SK-N-SH treated with all-trans-retinoic acid at 6 μM for 48 hours (cell line): ENCODE results near the gene UTP20.

ENCODE experiments used
- ATAC-seq: fragments of 200-7000 bp; cut with Tn5 transposase; 3 replicates; pipeline ENCODE4 v1.9.1; 2020; ENCODE audit warnings: mild to moderate bottlenecking, moderate library complexity
- BACH2 ChIP-seq: fragments of 250-450 bp; sonication (Bioruptor Pico); IDR thresholded peaks from 2 replicates; pipeline ENCODE4 v1.9.0; 2021; ENCODE audit warnings: mild to moderate bottlenecking, borderline replicate concordance
- CSDC2 ChIP-seq: fragments of 250-450 bp; sonication (Bioruptor Pico); IDR thresholded peaks from 2 replicates; pipeline ENCODE4 v1.5.0; 2020; ENCODE audit warnings: mild to moderate bottlenecking, moderate library complexity
- ESRRG ChIP-seq: fragments of 250-450 bp; sonication (Bioruptor Pico); IDR thresholded peaks from 2 replicates; pipeline ENCODE4 v1.6.1; 2021; ENCODE audit warnings: mild to moderate bottlenecking
- GLIS3 ChIP-seq: fragments of 250-450 bp; sonication (Bioruptor Pico); IDR thresholded peaks from 2 replicates; pipeline ENCODE4 v1.5.0; 2020; ENCODE audit warnings: mild to moderate bottlenecking, moderate library complexity
- ISL1 ChIP-seq: fragments of 250-450 bp; sonication (Bioruptor Pico); IDR thresholded peaks from 2 replicates; pipeline ENCODE4 v2.1.2; 2022; ENCODE audit warnings: mild to moderate bottlenecking, moderate library complexity
- OSR1 ChIP-seq: fragments of 250-450 bp; sonication (Bioruptor Pico); IDR thresholded peaks from 2 replicates; pipeline ENCODE4 v1.8.0; 2022; ENCODE audit warnings: moderate library complexity, mild to moderate bottlenecking, inconsistent platforms
- PPARA ChIP-seq: fragments of 250-450 bp; sonication (Bioruptor Pico); IDR thresholded peaks from 2 replicates; pipeline ENCODE4 v1.5.0; 2020; ENCODE audit warnings: mild to moderate bottlenecking, borderline replicate concordance
- RARB ChIP-seq: fragments of 250-450 bp; sonication (Bioruptor Pico); IDR thresholded peaks from 2 replicates; pipeline ENCODE4 v1.8.0; 2021; ENCODE audit warnings: mild to moderate bottlenecking, moderate library complexity
- SNAI2 ChIP-seq: fragments of 250-450 bp; sonication (Bioruptor Pico); IDR thresholded peaks from 2 replicates; pipeline ENCODE4 v1.5.0; 2020; ENCODE audit warnings: mild to moderate bottlenecking, moderate library complexity
- TCF4 ChIP-seq: fragments of 250-450 bp; sonication (Bioruptor Pico); IDR thresholded peaks from 2 replicates; pipeline ENCODE4 v1.8.0; 2021; ENCODE audit warnings: mild to moderate bottlenecking, moderate library complexity, borderline replicate concordance
- TOX ChIP-seq: fragments of 250-450 bp; sonication (Bioruptor Pico); IDR thresholded peaks from 2 replicates; pipeline ENCODE4 v1.8.0; 2021; ENCODE audit warnings: mild to moderate bottlenecking, moderate library complexity, borderline replicate concordance
- ZC3H10 ChIP-seq: fragments of 250-450 bp; sonication (Bioruptor Pico); IDR thresholded peaks from 2 replicates; pipeline ENCODE4 v1.5.1; 2021; ENCODE audit warnings: mild to moderate bottlenecking, moderate library complexity
- ZFP3 ChIP-seq: fragments of 250-450 bp; sonication (Bioruptor Pico); IDR thresholded peaks from 2 replicates; pipeline ENCODE4 v1.5.0; 2020; ENCODE audit warnings: mild to moderate bottlenecking, moderate library complexity
- ZFP30 ChIP-seq: fragments of 450-650 bp; formaldehyde crosslinking; IDR thresholded peaks from 2 replicates; pipeline ENCODE4 v1.5.0; 2022; ENCODE audit warnings: mild to moderate bottlenecking, moderate library complexity
- ZNF565 ChIP-seq: fragments of 450-650 bp; formaldehyde crosslinking; conservative IDR thresholded peaks from 2 replicates; pipeline ENCODE4 v1.5.0; 2020; ENCODE audit warnings: low read depth, mild to moderate bottlenecking, moderate library complexity
- ZNF70 ChIP-seq: fragments of 450-650 bp; formaldehyde crosslinking; IDR thresholded peaks from 2 replicates; pipeline ENCODE4 v1.5.0; 2020; ENCODE audit warnings: mild to moderate bottlenecking, moderate library complexity
- ZNF8 ChIP-seq: fragments of 450-650 bp; formaldehyde crosslinking; IDR thresholded peaks from 2 replicates; pipeline ENCODE4 v1.5.0; 2020; ENCODE audit warnings: mild to moderate bottlenecking, moderate library complexity
- TF ChIP-seq, protein P1 (sequence below): fragments of 250-450 bp; sonication (Bioruptor Pico); IDR thresholded peaks from 2 replicates; pipeline ENCODE4 v1.5.0; 2020; ENCODE audit warnings: mild to moderate bottlenecking, moderate library complexity
- TF ChIP-seq, protein P2 (sequence below): fragments of 250-450 bp; sonication (Bioruptor Pico); IDR thresholded peaks from 2 replicates; pipeline ENCODE4 v1.5.1; 2021; ENCODE audit warnings: mild to moderate bottlenecking, moderate library complexity
- TF ChIP-seq, protein P3 (sequence below): fragments of 250-450 bp; sonication (Bioruptor Pico); IDR thresholded peaks from 2 replicates; pipeline ENCODE4 v1.5.1; 2020; ENCODE audit warnings: low read depth, mild to moderate bottlenecking, moderate library complexity
- TF ChIP-seq, protein P4 (sequence below): fragments of 250-450 bp; sonication (Bioruptor Pico); IDR thresholded peaks from 2 replicates; pipeline ENCODE4 v1.8.0; 2021; ENCODE audit warnings: low read depth, mild to moderate bottlenecking, moderate library complexity, borderline replicate concordance
- TF ChIP-seq, protein P5 (sequence below): fragments of 250-450 bp; sonication (Bioruptor Pico); IDR thresholded peaks from 2 replicates; pipeline ENCODE4 v1.8.0; 2020; ENCODE audit warnings: mild to moderate bottlenecking, moderate library complexity, borderline replicate concordance

UTP20 gene

DNA sequence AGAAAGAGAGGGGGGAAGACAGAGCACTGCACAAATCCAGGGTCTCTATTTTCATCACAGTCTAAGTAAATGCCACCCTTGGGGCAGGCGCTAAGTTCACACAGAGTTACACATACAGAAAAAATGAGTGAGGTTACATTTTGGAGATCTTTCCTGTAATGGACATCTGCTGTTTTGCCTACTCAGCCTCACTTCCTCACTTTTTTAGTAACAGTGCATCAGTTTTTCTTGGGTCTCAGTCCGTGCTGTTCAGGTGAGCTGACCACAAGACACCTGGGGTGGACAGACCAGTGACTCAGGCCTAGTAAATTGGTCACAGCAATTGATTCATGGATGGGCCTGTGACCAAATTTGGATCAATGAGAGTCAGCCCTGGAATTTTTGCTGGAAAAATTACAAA is 36.3 kb upstream of the UTP20 start:
- TF ChIP-seq ZC3H10 (CRISPR knock-in tag) (no peak), ESRRG (CRISPR knock-in tag) (no peak), ZNF565 (CRISPR knock-in tag) (no peak), ZNF70 (CRISPR knock-in tag) (no peak), OSR1 (CRISPR knock-in tag) (no peak), CSDC2 (no peak), BACH2 (CRISPR knock-in tag) (no peak), TCF4 (CRISPR knock-in tag) (no peak), ISL1 (CRISPR knock-in tag) (no peak), ZFP30 (CRISPR knock-in tag) (no peak), ZFP3 (CRISPR knock-in tag) (no peak), ZNF8 (no peak), GLIS3 (CRISPR knock-in tag) (no peak), RARB (CRISPR knock-in tag) (no peak), TOX (no peak), SNAI2 (CRISPR knock-in tag) (no peak)
- TF ChIP-seq, protein P1, sequence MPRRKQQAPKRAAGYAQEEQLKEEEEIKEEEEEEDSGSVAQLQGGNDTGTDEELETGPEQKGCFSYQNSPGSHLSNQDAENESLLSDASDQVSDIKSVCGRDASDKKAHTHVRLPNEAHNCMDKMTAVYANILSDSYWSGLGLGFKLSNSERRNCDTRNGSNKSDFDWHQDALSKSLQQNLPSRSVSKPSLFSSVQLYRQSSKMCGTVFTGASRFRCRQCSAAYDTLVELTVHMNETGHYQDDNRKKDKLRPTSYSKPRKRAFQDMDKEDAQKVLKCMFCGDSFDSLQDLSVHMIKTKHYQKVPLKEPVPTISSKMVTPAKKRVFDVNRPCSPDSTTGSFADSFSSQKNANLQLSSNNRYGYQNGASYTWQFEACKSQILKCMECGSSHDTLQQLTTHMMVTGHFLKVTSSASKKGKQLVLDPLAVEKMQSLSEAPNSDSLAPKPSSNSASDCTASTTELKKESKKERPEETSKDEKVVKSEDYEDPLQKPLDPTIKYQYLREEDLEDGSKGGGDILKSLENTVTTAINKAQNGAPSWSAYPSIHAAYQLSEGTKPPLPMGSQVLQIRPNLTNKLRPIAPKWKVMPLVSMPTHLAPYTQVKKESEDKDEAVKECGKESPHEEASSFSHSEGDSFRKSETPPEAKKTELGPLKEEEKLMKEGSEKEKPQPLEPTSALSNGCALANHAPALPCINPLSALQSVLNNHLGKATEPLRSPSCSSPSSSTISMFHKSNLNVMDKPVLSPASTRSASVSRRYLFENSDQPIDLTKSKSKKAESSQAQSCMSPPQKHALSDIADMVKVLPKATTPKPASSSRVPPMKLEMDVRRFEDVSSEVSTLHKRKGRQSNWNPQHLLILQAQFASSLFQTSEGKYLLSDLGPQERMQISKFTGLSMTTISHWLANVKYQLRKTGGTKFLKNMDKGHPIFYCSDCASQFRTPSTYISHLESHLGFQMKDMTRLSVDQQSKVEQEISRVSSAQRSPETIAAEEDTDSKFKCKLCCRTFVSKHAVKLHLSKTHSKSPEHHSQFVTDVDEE: no peak
- TF ChIP-seq, protein P2, sequence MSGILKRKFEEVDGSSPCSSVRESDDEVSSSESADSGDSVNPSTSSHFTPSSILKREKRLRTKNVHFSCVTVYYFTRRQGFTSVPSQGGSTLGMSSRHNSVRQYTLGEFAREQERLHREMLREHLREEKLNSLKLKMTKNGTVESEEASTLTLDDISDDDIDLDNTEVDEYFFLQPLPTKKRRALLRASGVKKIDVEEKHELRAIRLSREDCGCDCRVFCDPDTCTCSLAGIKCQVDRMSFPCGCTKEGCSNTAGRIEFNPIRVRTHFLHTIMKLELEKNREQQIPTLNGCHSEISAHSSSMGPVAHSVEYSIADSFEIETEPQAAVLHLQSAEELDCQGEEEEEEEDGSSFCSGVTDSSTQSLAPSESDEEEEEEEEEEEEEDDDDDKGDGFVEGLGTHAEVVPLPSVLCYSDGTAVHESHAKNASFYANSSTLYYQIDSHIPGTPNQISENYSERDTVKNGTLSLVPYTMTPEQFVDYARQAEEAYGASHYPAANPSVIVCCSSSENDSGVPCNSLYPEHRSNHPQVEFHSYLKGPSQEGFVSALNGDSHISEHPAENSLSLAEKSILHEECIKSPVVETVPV: no peak
- TF ChIP-seq, protein P3, sequence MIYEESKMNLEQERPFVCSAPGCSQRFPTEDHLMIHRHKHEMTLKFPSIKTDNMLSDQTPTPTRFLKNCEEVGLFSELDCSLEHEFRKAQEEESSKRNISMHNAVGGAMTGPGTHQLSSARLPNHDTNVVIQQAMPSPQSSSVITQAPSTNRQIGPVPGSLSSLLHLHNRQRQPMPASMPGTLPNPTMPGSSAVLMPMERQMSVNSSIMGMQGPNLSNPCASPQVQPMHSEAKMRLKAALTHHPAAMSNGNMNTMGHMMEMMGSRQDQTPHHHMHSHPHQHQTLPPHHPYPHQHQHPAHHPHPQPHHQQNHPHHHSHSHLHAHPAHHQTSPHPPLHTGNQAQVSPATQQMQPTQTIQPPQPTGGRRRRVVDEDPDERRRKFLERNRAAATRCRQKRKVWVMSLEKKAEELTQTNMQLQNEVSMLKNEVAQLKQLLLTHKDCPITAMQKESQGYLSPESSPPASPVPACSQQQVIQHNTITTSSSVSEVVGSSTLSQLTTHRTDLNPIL: no peak
- TF ChIP-seq, protein P4, sequence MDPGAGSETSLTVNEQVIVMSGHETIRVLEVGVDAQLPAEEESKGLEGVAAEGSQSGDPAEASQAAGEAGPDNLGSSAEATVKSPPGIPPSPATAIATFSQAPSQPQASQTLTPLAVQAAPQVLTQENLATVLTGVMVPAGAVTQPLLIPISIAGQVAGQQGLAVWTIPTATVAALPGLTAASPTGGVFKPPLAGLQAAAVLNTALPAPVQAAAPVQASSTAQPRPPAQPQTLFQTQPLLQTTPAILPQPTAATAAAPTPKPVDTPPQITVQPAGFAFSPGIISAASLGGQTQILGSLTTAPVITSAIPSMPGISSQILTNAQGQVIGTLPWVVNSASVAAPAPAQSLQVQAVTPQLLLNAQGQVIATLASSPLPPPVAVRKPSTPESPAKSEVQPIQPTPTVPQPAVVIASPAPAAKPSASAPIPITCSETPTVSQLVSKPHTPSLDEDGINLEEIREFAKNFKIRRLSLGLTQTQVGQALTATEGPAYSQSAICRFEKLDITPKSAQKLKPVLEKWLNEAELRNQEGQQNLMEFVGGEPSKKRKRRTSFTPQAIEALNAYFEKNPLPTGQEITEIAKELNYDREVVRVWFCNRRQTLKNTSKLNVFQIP: no peak
- no peak for ATAC-seq

DNA sequence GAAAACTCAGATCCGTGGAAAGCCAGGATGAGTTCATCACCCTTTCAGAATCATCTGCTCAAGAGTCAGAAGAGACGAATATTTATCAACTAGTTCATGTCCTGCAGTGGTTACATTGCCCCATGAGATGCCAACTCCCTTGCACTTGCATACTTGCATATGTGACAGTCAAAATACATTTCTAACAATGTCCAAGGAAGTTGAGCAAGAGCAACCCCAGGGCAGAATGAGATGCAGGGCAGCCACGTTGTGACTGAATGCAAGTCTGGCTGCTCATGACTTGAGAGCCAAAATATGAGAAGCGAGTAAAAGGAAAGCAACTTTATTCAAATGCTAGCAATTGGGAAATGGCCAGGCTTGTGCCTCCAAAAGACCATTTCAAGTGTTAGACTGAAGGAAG is 23.6 kb upstream of the UTP20 start:
- no peak for ATAC-seq
- TF ChIP-seq CSDC2 (no peak), SNAI2 (CRISPR knock-in tag) (no peak), TCF4 (CRISPR knock-in tag) (no peak), OSR1 (CRISPR knock-in tag) (no peak), ZNF70 (CRISPR knock-in tag) (no peak), TOX (no peak), PPARA (CRISPR knock-in tag) (no peak), ZC3H10 (CRISPR knock-in tag) (no peak), ZNF8 (no peak), GLIS3 (CRISPR knock-in tag) (no peak), ZFP3 (CRISPR knock-in tag) (no peak)
- TF ChIP-seq, protein P2: no peak
- TF ChIP-seq, protein P1: no peak
- TF ChIP-seq, protein P4: no peak
- TF ChIP-seq, protein P5, sequence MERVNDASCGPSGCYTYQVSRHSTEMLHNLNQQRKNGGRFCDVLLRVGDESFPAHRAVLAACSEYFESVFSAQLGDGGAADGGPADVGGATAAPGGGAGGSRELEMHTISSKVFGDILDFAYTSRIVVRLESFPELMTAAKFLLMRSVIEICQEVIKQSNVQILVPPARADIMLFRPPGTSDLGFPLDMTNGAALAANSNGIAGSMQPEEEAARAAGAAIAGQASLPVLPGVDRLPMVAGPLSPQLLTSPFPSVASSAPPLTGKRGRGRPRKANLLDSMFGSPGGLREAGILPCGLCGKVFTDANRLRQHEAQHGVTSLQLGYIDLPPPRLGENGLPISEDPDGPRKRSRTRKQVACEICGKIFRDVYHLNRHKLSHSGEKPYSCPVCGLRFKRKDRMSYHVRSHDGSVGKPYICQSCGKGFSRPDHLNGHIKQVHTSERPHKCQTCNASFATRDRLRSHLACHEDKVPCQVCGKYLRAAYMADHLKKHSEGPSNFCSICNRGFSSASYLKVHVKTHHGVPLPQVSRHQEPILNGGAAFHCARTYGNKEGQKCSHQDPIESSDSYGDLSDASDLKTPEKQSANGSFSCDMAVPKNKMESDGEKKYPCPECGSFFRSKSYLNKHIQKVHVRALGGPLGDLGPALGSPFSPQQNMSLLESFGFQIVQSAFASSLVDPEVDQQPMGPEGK (CRISPR knock-in tag): no peak
